HepG2 (cell line): ENCODE results near the gene KHNYN. TPM values are rescaled to one million over a fixed set of nuclear protein-coding genes. Genes with fewer than 3 reads are reported as not detected.

Source experiments
- AKAP8 ChIP-seq: sonication (generic); formaldehyde crosslinking; IDR thresholded peaks from 2 replicates; pipeline ENCODE4 v1.5.1; 2020; ENCODE audit warnings: mild to moderate bottlenecking, missing genetic modification reagents
- CBX2 ChIP-seq, 2 experiments: fragments of 200-600 bp in 1 of 2; sonication (generic); formaldehyde crosslinking in 1 of 2; IDR thresholded peaks; 2 replicates each; pipeline versions ENCODE4 v1.7.0 to v1.8.1; 2018 to 2022; ENCODE audit warnings: low read depth in 2 of 2, low read length in 1 of 2, mild to moderate bottlenecking in 1 of 2, missing genetic modification reagents in 1 of 2
- CHD4 ChIP-seq: fragments of 200-600 bp; sonication (generic); IDR thresholded peaks from 2 replicates; pipeline ENCODE4 v1.7.0; 2017; ENCODE audit warnings: mild to moderate bottlenecking, low read length, borderline replicate concordance
- DRAP1 ChIP-seq: IDR thresholded peaks from 2 replicates; pipeline ENCODE4 v1.6.1; 2016; ENCODE audit warnings: missing genetic modification reagents, missing compliant biosample characterization
- FOXP1 ChIP-seq, 2 experiments: fragments of 450-650 bp in 1 of 2; IDR thresholded peaks; 2 replicates each; pipeline ENCODE4 v1.6.1; 2017 to 2018; ENCODE audit warnings: antibody characterized with exemption in 1 of 2
- GMEB2 ChIP-seq: IDR thresholded peaks from 2 replicates; pipeline ENCODE4 v1.6.1; 2016; ENCODE audit warnings: missing biosample characterization, missing genetic modification reagents, low read depth
- MEF2D ChIP-seq: sonication (generic); formaldehyde crosslinking; IDR thresholded peaks from 2 replicates; pipeline ENCODE4 v1.5.1; 2020; ENCODE audit warnings: mild to moderate bottlenecking, missing genetic modification reagents
- NBN ChIP-seq: fragments of 450-650 bp; conservative IDR thresholded peaks from 2 replicates; pipeline ENCODE4 v1.6.1; 2017
- PAX8 ChIP-seq: sonication (generic); formaldehyde crosslinking; IDR thresholded peaks from 2 replicates; pipeline ENCODE4 v1.8.0; 2022; ENCODE audit warnings: mild to moderate bottlenecking, missing genetic modification reagents, borderline replicate concordance
- PRPF4 ChIP-seq: fragments of 200-400 bp; formaldehyde crosslinking; IDR thresholded peaks from 2 replicates; pipeline ENCODE4 v1.6.1; 2016; ENCODE audit warnings: low read length, low read depth; ENCODE audit not compliant: poor library complexity, severe bottlenecking
- SNAI1 ChIP-seq: sonication (generic); formaldehyde crosslinking; IDR thresholded peaks from 2 replicates; pipeline ENCODE4 v1.5.0; 2020; ENCODE audit warnings: mild to moderate bottlenecking, missing genetic modification reagents, borderline replicate concordance
- TRIM24 ChIP-seq: sonication (generic); formaldehyde crosslinking; IDR thresholded peaks from 2 replicates; pipeline ENCODE4 v1.8.0; 2022; ENCODE audit warnings: mild to moderate bottlenecking, missing genetic modification reagents
- ZBTB33 ChIP-seq: sonication (generic); formaldehyde crosslinking; IDR thresholded peaks from 2 replicates; pipeline ENCODE4 v1.4.0; 2020; ENCODE audit warnings: missing genetic modification reagents
- ZBTB34 ChIP-seq: sonication (generic); formaldehyde crosslinking; IDR thresholded peaks from 2 replicates; pipeline ENCODE4 v1.8.0; 2022; ENCODE audit warnings: mild to moderate bottlenecking, missing genetic modification reagents
- ZBTB7A ChIP-seq: sonication (generic); formaldehyde crosslinking; IDR thresholded peaks from 2 replicates; pipeline ENCODE4 v1.8.0; 2022; ENCODE audit warnings: mild to moderate bottlenecking, missing genetic modification reagents
- ZNF274 ChIP-seq: sonication (generic); formaldehyde crosslinking; IDR thresholded peaks from 2 replicates; pipeline ENCODE4 v1.5.1; 2020; ENCODE audit warnings: mild to moderate bottlenecking, missing genetic modification reagents
- ZNF281 ChIP-seq: sonication (generic); formaldehyde crosslinking; IDR thresholded peaks from 2 replicates; pipeline ENCODE4 v1.4.0; 2020; ENCODE audit warnings: missing genetic modification reagents, borderline replicate concordance
- ZNF331 ChIP-seq: sonication (generic); formaldehyde crosslinking; IDR thresholded peaks from 2 replicates; pipeline ENCODE4 v1.4.0; 2020; ENCODE audit warnings: missing genetic modification reagents
- ZNF549 ChIP-seq: sonication (generic); formaldehyde crosslinking; IDR thresholded peaks from 2 replicates; pipeline ENCODE4 v1.5.0; 2020; ENCODE audit warnings: missing genetic modification reagents
- ZNF563 ChIP-seq: sonication (generic); formaldehyde crosslinking; IDR thresholded peaks from 2 replicates; pipeline ENCODE4 v1.8.0; 2022; ENCODE audit warnings: mild to moderate bottlenecking, moderate library complexity, missing genetic modification reagents
- ZNF598 ChIP-seq: sonication (generic); formaldehyde crosslinking; IDR thresholded peaks from 2 replicates; pipeline ENCODE4 v1.5.1; 2020; ENCODE audit warnings: mild to moderate bottlenecking, missing genetic modification reagents, borderline replicate concordance
- polyA plus RNA-seq, 8 experiments: library from polyadenylated mRNA; depleted of rRNA in 3 of 8; stranded (reverse) in 7 of 8; unstranded in 1 of 8; fragments of >200 nt; fragmentation: Illumina TruSeq in 4 of 8; extraction: Trizol in 4 of 8; gene quantifications; 2 replicates each; pipeline versions ENCODE4 v1.2.1 to v1.2.3, GENCODE V29; 2011 to 2016; ENCODE audit warnings: low read depth in 4 of 8, missing spikeins in 1 of 8, mixed read lengths in 1 of 8; ENCODE audit not compliant: insufficient read depth in 1 of 8
- total RNA-seq, 5 experiments: library from RNA; depleted of rRNA; stranded (reverse); fragments of >200 nt; fragmentation: Illumina TruSeq; extraction: Trizol; gene quantifications; 2 replicates each; pipeline ENCODE4 v1.2.3, GENCODE V29; 2016; ENCODE audit warnings: low read depth in 1 of 5

KHNYN gene
- total and polyA plus RNA-seq, 2 of the 13 experiments (the other 11 are each of a cell fraction or from before 2014, with no cell fraction given): 52.8 to 75.7 TPM

- TF ChIP-seq SNAI1 (no peak), AKAP8 (CRISPR knock-in tag) (peak; percentile 84), MEF2D (CRISPR knock-in tag) (no peak), ZNF563 (CRISPR knock-in tag) (no peak), ZBTB33 (CRISPR knock-in tag) (peak; percentile 66; the same call in 1 of the 2 replicates), ZNF598 (no peak; the same call in 1 of the 2 replicates), ZNF549 (CRISPR knock-in tag) (no peak), TRIM24 (no peak), ZNF331 (peak; percentile 87; the same call in 1 of the 2 replicates), CHD4 (0 out of 2 replicates have a peak, but pooled peaks have one; percentile 12), ZNF274 (CRISPR knock-in tag) (peak; percentile 74; the same call in 1 of the 2 replicates), ZBTB7A (no peak), CBX2 (IDR thresholded peaks at IDR 0.05; ENCODE audit: low read depth, low read length) (no peak), CBX2 (CRISPR knock-in tag; IDR thresholded peaks at IDR 0.05; ENCODE audit: low read depth) (no peak), PRPF4 (peak; percentile 18), NBN (no peak), PAX8 (CRISPR knock-in tag) (peak; percentile 72; the same call in 1 of the 2 replicates), GMEB2 (no peak), FOXP1 (IDR thresholded peaks at IDR 0.05) (no peak), FOXP1 (CRISPR knock-in tag; IDR thresholded peaks at IDR 0.05) (peak; percentile 19; the same call in 1 of the 2 replicates), ZBTB34 (no peak), DRAP1 (peak; percentile 71), ZNF281 (CRISPR knock-in tag) (no peak)
Measured at GRCh38 chr14:24431569-24432258, 2.0 kb downstream of the KHNYN start (continued).
